GM18498 (cell line): ENCODE data around the gene SPECC1L.

Experiments used
- ATAC-seq: cut with Tn5 transposase; IDR thresholded peaks from one replicate; pipeline ENCODE4 v1.9.1; 2021; ENCODE audit warnings: mild to moderate bottlenecking, moderate library complexity; ENCODE audit not compliant: unreplicated experiment

Gene SPECC1L

GRCh38 chr22:24463071-24463760, 192.6 kb downstream of the SPECC1L start:
- no peak for ATAC-seq

DNA sequence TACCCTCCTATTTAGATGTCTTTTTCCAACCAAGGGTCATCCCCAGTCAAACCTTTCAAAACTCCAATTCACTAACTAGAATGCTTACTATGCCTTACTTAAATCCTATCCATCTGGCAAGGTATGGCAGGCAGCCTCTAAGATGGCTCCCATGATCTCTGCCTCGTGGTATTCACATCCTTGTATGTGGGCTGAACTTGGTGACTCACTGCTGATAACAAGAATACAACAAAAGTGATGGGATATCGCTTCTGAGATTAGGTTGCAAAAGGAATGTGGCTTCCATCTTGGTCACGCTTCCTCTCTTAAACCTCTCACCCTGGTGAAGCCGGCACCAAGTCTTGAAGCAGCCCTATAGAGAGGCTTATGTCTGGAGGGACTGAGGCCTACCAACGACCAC, 194.9 kb downstream of the SPECC1L start:
- ATAC-seq: no peak

DNA sequence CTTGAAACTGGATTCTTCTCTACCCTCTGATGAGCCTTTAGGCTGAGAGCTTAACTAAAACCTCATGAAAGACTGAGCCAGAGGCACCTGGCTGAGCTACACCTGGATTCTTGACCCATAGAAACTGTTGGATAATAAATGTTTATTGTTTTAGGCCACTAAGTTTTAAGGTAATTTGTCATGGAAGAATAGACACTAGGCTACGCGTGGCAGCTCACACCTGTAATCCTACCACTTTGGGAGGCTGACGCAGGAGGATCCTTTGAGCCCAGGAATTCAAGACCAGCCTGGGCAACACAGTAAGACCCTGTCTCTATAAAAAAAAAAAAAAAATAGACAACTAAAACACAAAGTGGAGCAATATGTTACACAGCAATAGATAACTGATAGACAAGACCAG, 195.3 kb downstream of the SPECC1L start:
- no peak for ATAC-seq

DNA sequence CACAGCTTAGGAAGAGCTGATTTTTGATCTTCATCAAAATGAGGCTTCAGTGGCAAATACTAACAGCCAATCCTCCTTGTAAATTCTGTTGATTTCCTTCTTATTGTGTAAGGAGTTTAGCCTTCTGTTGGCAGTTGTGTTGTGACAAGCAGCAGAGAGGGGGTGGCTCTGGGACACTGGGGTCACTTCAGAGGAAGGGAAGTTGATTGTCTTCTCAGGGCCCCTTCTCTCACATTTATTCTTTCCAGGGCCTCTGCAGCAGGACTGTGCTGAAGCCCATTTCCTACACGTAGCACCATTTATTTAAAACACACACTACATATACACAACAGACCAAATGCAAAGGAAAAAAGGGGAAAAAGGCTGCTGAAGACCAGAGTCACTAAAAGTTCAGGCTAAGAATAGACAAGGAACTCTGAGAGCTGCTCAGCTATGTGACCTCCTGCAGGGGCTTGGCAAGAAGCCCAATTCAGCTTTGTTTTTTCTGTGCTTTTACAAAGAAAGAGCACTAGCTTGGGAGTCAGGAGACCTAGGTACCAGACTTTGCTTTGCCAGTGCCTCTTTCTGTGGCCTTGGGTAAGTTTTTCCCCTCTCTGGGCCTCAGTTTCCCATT, 196.2 kb downstream of the SPECC1L start:
- ATAC-seq: no peak

DNA sequence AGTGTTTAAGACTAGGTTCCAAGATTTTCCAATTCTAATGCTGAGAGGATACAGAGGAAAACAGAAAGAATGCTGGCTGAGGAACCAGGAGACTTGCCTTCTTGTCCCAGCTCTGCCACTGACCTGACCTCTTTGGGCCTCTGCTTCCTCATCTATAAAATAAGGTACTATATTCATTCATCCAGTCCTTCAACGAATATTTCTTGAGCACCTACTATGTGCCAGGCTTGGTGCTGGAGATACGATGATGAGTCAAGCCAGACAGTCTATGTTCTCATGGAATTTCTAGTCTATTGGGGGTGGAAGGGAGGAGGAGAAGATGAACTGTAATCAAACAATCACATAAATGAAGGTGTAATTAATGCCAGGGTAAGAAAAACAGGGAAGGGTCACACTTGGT, 196.7 kb downstream of the SPECC1L start:
- ATAC-seq: no peak
